HepG2 (cell line): ENCODE measurements around the gene NEK11. TPM values are rescaled to one million over a fixed set of nuclear protein-coding genes. Genes with fewer than 3 reads are reported as not detected.

Source experiments
- ARID2 ChIP-seq: sonication (generic); formaldehyde crosslinking; IDR thresholded peaks from 2 replicates; pipeline ENCODE4 v1.8.1; 2022; ENCODE audit warnings: mild to moderate bottlenecking, missing genetic modification reagents, borderline replicate concordance
- ONECUT2 ChIP-seq: sonication (generic); formaldehyde crosslinking; IDR thresholded peaks from 2 replicates; pipeline ENCODE4 v1.4.0; 2020; ENCODE audit warnings: missing genetic modification reagents
- SALL1 ChIP-seq: sonication (generic); formaldehyde crosslinking; IDR thresholded peaks from 2 replicates; pipeline ENCODE4 v1.8.0; 2022; ENCODE audit warnings: mild to moderate bottlenecking, missing genetic modification reagents
- SMARCC2 ChIP-seq: fragments of 450-650 bp; IDR thresholded peaks from 2 replicates; pipeline ENCODE4 v1.6.1; 2017; ENCODE audit warnings: antibody characterized with exemption, mild to moderate bottlenecking
- ZNF326 ChIP-seq: sonication (generic); formaldehyde crosslinking; IDR thresholded peaks from 2 replicates; pipeline ENCODE4 v1.4.0; 2020; ENCODE audit warnings: missing genetic modification reagents, borderline replicate concordance
- ZNF703 ChIP-seq: sonication (generic); formaldehyde crosslinking; IDR thresholded peaks from 2 replicates; pipeline ENCODE4 v1.5.1; 2020; ENCODE audit warnings: missing genetic modification reagents, mild to moderate bottlenecking, moderate library complexity, borderline replicate concordance
- ZNF720 ChIP-seq: sonication (generic); formaldehyde crosslinking; IDR thresholded peaks from 2 replicates; pipeline ENCODE4 v1.4.0; 2020; ENCODE audit warnings: missing genetic modification reagents
- polyA plus RNA-seq, 8 experiments: library from polyadenylated mRNA; depleted of rRNA in 3 of 8; stranded (reverse) in 7 of 8; unstranded in 1 of 8; fragments of >200 nt; fragmentation: Illumina TruSeq in 4 of 8; extraction: Trizol in 4 of 8; gene quantifications; 2 replicates each; pipeline versions ENCODE4 v1.2.1 to v1.2.3, GENCODE V29; 2011 to 2016; ENCODE audit warnings: low read depth in 4 of 8, missing spikeins in 1 of 8, mixed read lengths in 1 of 8; ENCODE audit not compliant: insufficient read depth in 1 of 8
- total RNA-seq, 5 experiments: library from RNA; depleted of rRNA; stranded (reverse); fragments of >200 nt; fragmentation: Illumina TruSeq; extraction: Trizol; gene quantifications; 2 replicates each; pipeline ENCODE4 v1.2.3, GENCODE V29; 2016; ENCODE audit warnings: low read depth in 1 of 5
- TF ChIP-seq, protein P1 (sequence below): sonication (generic); formaldehyde crosslinking; IDR thresholded peaks from 2 replicates; pipeline ENCODE4 v1.4.0; 2020; ENCODE audit warnings: missing genetic modification reagents, borderline replicate concordance
- TF ChIP-seq, protein P2 (sequence below): sonication (generic); formaldehyde crosslinking; IDR thresholded peaks from 2 replicates; pipeline ENCODE4 v1.4.0; 2020; ENCODE audit warnings: missing genetic modification reagents
- TF ChIP-seq, protein P3 (sequence below), 2 experiments: sonication (generic) in 1 of 2; formaldehyde crosslinking in 1 of 2; IDR thresholded peaks; 2 replicates each; pipeline versions ENCODE4 v1.4.0 to v1.6.1; 2018 to 2020; ENCODE audit warnings: missing genetic modification reagents in 2 of 2, borderline replicate concordance in 1 of 2, low read depth in 1 of 2, mild to moderate bottlenecking in 1 of 2, missing biosample characterization in 1 of 2
- TF ChIP-seq, protein P4 (sequence below): sonication (generic); formaldehyde crosslinking; IDR thresholded peaks from 2 replicates; pipeline ENCODE4 v1.4.0; 2020; ENCODE audit warnings: mild to moderate bottlenecking, missing genetic modification reagents
- TF ChIP-seq, protein P5 (sequence below): sonication (generic); formaldehyde crosslinking; IDR thresholded peaks from 2 replicates; pipeline ENCODE4 v1.4.0; 2020; ENCODE audit warnings: mild to moderate bottlenecking, missing genetic modification reagents

The NEK11 gene
- total and polyA plus RNA-seq, 2 of the 13 experiments (the other 11 are each of a cell fraction or from before 2014, with no cell fraction given) = 0.95 to 2.2 TPM

DNA sequence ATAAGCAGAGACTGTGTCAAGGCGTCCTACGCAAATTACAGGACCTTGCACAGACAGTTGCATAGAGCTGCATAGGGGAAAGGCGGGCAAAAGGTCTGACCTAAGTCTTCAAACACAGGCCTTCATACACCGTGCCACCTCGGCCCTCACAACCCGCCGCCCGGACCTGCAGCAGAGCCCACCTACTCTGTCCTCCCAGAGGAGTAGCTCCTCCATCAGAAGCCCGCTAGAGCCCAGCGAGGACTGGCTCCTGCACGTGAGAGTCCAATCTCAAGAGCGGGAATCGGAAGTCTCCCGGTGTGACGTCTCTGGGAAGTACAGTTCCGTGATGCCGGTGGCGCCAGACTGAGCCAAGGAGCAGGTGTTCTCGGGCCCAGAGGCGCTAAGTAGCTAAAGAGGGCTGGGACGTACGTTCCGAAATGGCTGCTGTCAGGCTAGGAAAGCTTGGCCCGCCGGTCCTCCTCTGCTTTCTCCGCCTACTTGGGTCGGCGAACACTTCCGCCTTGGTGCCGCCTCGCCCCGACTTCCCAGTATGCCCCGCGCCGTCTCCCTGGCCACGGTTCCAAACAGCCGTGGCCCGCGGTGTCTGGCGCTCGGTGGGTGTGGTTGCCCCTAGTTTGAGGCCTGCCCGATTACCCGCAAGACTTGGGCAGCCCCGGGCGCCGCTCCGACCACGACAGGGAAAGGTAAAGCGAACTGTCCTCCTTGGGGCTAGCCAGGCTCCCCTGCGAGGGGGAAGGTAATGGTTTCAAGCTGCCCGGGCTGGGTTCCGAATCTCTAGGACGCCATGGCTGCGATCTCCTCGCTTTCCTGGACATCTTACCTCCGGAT lies at the start of gene NEK11, which contains the start of gene ASTE1 (continued):
- TF ChIP-seq, protein P1, sequence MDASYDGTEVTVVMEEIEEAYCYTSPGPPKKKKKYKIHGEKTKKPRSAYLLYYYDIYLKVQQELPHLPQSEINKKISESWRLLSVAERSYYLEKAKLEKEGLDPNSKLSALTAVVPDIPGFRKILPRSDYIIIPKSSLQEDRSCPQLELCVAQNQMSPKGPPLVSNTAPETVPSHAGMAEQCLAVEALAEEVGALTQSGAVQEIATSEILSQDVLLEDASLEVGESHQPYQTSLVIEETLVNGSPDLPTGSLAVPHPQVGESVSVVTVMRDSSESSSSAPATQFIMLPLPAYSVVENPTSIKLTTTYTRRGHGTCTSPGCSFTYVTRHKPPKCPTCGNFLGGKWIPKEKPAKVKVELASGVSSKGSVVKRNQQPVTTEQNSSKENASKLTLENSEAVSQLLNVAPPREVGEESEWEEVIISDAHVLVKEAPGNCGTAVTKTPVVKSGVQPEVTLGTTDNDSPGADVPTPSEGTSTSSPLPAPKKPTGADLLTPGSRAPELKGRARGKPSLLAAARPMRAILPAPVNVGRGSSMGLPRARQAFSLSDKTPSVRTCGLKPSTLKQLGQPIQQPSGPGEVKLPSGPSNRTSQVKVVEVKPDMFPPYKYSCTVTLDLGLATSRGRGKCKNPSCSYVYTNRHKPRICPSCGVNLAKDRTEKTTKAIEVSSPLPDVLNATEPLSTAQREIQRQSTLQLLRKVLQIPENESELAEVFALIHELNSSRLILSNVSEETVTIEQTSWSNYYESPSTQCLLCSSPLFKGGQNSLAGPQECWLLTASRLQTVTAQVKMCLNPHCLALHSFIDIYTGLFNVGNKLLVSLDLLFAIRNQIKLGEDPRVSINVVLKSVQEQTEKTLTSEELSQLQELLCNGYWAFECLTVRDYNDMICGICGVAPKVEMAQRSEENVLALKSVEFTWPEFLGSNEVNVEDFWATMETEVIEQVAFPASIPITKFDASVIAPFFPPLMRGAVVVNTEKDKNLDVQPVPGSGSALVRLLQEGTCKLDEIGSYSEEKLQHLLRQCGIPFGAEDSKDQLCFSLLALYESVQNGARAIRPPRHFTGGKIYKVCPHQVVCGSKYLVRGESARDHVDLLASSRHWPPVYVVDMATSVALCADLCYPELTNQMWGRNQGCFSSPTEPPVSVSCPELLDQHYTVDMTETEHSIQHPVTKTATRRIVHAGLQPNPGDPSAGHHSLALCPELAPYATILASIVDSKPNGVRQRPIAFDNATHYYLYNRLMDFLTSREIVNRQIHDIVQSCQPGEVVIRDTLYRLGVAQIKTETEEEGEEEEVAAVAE (CRISPR knock-in tag) = 0 out of 2 replicates have a peak, but pooled peaks have one; percentile 36
- TF ChIP-seq ONECUT2 = no peak
- TF ChIP-seq, protein P2, sequence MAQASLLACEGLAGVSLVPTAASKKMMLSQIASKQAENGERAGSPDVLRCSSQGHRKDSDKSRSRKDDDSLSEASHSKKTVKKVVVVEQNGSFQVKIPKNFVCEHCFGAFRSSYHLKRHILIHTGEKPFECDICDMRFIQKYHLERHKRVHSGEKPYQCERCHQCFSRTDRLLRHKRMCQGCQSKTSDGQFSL (CRISPR knock-in tag) = no peak
- TF ChIP-seq, protein P3, sequence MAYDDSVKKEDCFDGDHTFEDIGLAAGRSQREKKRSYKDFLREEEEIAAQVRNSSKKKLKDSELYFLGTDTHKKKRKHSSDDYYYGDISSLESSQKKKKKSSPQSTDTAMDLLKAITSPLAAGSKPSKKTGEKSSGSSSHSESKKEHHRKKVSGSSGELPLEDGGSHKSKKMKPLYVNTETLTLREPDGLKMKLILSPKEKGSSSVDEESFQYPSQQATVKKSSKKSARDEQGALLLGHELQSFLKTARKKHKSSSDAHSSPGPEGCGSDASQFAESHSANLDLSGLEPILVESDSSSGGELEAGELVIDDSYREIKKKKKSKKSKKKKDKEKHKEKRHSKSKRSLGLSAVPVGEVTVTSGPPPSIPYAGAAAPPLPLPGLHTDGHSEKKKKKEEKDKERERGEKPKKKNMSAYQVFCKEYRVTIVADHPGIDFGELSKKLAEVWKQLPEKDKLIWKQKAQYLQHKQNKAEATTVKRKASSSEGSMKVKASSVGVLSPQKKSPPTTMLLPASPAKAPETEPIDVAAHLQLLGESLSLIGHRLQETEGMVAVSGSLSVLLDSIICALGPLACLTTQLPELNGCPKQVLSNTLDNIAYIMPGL (CRISPR knock-in tag; IDR thresholded peaks at IDR 0.05; ENCODE audit: borderline replicate concordance in 1 of 2, low read depth in 1 of 2) = peak; percentile 65 to 70; a peak in 3 of 4 replicates
- TF ChIP-seq SMARCC2 = no peak
- no peak; the same call in 1 of the 2 replicates for TF ChIP-seq ARID2 (CRISPR knock-in tag)
- TF ChIP-seq ZNF720 = no peak
- TF ChIP-seq, protein P4, sequence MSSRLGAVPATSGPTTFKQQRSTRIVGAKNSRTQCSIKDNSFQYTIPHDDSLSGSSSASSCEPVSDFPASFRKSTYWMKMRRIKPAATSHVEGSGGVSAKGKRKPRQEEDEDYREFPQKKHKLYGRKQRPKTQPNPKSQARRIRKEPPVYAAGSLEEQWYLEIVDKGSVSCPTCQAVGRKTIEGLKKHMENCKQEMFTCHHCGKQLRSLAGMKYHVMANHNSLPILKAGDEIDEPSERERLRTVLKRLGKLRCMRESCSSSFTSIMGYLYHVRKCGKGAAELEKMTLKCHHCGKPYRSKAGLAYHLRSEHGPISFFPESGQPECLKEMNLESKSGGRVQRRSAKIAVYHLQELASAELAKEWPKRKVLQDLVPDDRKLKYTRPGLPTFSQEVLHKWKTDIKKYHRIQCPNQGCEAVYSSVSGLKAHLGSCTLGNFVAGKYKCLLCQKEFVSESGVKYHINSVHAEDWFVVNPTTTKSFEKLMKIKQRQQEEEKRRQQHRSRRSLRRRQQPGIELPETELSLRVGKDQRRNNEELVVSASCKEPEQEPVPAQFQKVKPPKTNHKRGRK (CRISPR knock-in tag) = no peak
- no peak for TF ChIP-seq ZNF326
- TF ChIP-seq, protein P5, sequence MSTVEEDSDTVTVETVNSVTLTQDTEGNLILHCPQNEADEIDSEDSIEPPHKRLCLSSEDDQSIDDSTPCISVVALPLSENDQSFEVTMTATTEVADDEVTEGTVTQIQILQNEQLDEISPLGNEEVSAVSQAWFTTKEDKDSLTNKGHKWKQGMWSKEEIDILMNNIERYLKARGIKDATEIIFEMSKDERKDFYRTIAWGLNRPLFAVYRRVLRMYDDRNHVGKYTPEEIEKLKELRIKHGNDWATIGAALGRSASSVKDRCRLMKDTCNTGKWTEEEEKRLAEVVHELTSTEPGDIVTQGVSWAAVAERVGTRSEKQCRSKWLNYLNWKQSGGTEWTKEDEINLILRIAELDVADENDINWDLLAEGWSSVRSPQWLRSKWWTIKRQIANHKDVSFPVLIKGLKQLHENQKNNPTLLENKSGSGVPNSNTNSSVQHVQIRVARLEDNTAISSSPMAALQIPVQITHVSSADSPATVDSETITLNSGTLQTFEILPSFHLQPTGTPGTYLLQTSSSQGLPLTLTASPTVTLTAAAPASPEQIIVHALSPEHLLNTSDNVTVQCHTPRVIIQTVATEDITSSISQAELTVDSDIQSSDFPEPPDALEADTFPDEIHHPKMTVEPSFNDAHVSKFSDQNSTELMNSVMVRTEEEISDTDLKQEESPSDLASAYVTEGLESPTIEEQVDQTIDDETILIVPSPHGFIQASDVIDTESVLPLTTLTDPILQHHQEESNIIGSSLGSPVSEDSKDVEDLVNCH = peak; percentile 80; the same call in 1 of the 2 replicates
- TF ChIP-seq SALL1 (CRISPR knock-in tag) = peak; percentile 83
- TF ChIP-seq ZNF703 = no peak
